DND-41 (cell line): ENCODE results near the gene KLK6.

Source experiments
- ATAC-seq: fragments of 200-7000 bp; cut with Tn5 transposase; 3 replicates; pipeline ENCODE4 v1.9.1; 2021; ENCODE audit warnings: low read depth; ENCODE audit not compliant: insufficient read depth
- DNase-seq: peaks from one replicate; pipeline ENCODE4 v3.0.0-alpha.2; 2020
- H2AFZ ChIP-seq: 2 replicates; pipeline ENCODE4 v1.6.0; 2012; ENCODE audit warnings: low read depth, low read length
- H3K27ac ChIP-seq: 2 replicates; pipeline ENCODE4 v1.5.1; 2012; ENCODE audit warnings: low read length, inconsistent platforms
- H3K27me3 ChIP-seq: fragments of 200-600 bp; sonication (generic); 2 replicates; pipeline ENCODE4 v1.6.0; 2012; ENCODE audit warnings: low read length, mild to moderate bottlenecking, inconsistent platforms; ENCODE audit not compliant: insufficient read depth, poor library complexity
- H3K36me3 ChIP-seq: 2 replicates; pipeline ENCODE4 v1.5.1; 2012; ENCODE audit warnings: low read length, inconsistent platforms; ENCODE audit not compliant: insufficient read depth
- H3K4me1 ChIP-seq: 2 replicates; pipeline ENCODE4 v1.5.1; 2012; ENCODE audit warnings: mild to moderate bottlenecking, low read length; ENCODE audit not compliant: insufficient read depth
- H3K4me2 ChIP-seq: 2 replicates; pipeline ENCODE4 v1.6.0; 2012; ENCODE audit warnings: mild to moderate bottlenecking, moderate library complexity, low read length, inconsistent platforms; ENCODE audit not compliant: insufficient read depth
- H3K4me3 ChIP-seq, 2 experiments: fragments of 200-600 bp in 1 of 2; shearing (Covaris generic) in 1 of 2; 2 replicates each; pipeline ENCODE4 v1.5.1; 2012 to 2016; ENCODE audit warnings: inconsistent platforms in 2 of 2, low read length in 2 of 2, mild to moderate bottlenecking in 2 of 2, low read depth in 1 of 2, moderate library complexity in 1 of 2
- H3K79me2 ChIP-seq: 2 replicates; pipeline ENCODE4 v1.6.0; 2012; ENCODE audit warnings: low read length, inconsistent platforms; ENCODE audit not compliant: insufficient read depth
- H3K9ac ChIP-seq: 2 replicates; pipeline ENCODE4 v1.6.0; 2012; ENCODE audit warnings: low read depth, mild to moderate bottlenecking, inconsistent platforms, low read length, moderate library complexity
- H3K9me3 ChIP-seq: 2 replicates; pipeline ENCODE4 v1.5.1; 2012; ENCODE audit warnings: low read length, moderate library complexity, mild to moderate bottlenecking, inconsistent platforms; ENCODE audit not compliant: insufficient read depth, severe bottlenecking
- H4K20me1 ChIP-seq: 2 replicates; pipeline ENCODE4 v1.6.0; 2012; ENCODE audit warnings: low read length; ENCODE audit not compliant: insufficient read depth
- CTCF ChIP-seq: IDR thresholded peaks from 2 replicates; pipeline ENCODE4 v1.5.1; 2012; ENCODE audit warnings: borderline replicate concordance, low read length, moderate library complexity, mild to moderate bottlenecking; ENCODE audit not compliant: poor library complexity, severe bottlenecking; ENCODE audit errors: extremely low read depth
- EZH2 ChIP-seq: IDR thresholded peaks from 3 replicates; pipeline ENCODE4 v1.6.1; 2012; ENCODE audit warnings: borderline replicate concordance, low read depth, mild to moderate bottlenecking, moderate library complexity, low read length, inconsistent platforms; ENCODE audit not compliant: severe bottlenecking

The KLK6 gene

GRCh38 chr19:50982186-50982585 is 12.8 kb upstream of the KLK6 start:
- Histone ChIP-seq H3K36me3 (no peaks in the 10 kb centered on the region), H3K9ac (no peak overlapping the region), H4K20me1 (no peaks in the 10 kb centered on the region), H3K4me1 (no peaks in the 10 kb centered on the region), H3K4me2 (no peak overlapping the region), H3K27me3 (peaks cover 3% of the 10 kb centered on the region), H2AFZ (no peak overlapping the region), H3K9me3 (no peaks in the 10 kb centered on the region), H3K27ac (no peak overlapping the region), H3K4me3 (no peak overlapping the region), H3K79me2 (no peaks in the 10 kb centered on the region)
- DNase-seq (no peak), ATAC-seq (no peak)
- TF ChIP-seq EZH2 (no peak), CTCF (no peak)

- TF ChIP-seq CTCF, result no peak
- no peak for TF ChIP-seq EZH2
Observed at GRCh38 chr19:50981587-50982146, 12.3 kb upstream of the KLK6 start.

GRCh38 chr19:50980208-50980607 is 10.8 kb upstream of the KLK6 start:
- TF ChIP-seq EZH2 (no peak), CTCF (no peak)
- Histone ChIP-seq H3K4me3 (no peak overlapping the region), H3K4me1 (no peaks in the 10 kb centered on the region), H3K9me3 (no peaks in the 10 kb centered on the region), H3K9ac (no peak overlapping the region), H3K27ac (no peak overlapping the region), H2AFZ (no peak overlapping the region), H3K36me3 (no peaks in the 10 kb centered on the region), H3K27me3 (no peaks in the 10 kb centered on the region), H3K4me2 (no peak overlapping the region), H4K20me1 (no peaks in the 10 kb centered on the region), H3K79me2 (no peaks in the 10 kb centered on the region)
- DNase-seq (no peak), ATAC-seq (no peak)

More at GRCh38 chr19:50981587-50982146, 12.3 kb upstream of the KLK6 start:
- Histone ChIP-seq H3K4me1 (no peaks in the 10 kb centered on the region), H3K9me3 (no peaks in the 10 kb centered on the region), H3K4me2 (no peak overlapping the region), H3K27me3 (no peaks in the 10 kb centered on the region), H3K36me3 (no peaks in the 10 kb centered on the region), H3K9ac (no peak overlapping the region), H3K4me3 (no peak overlapping the region), H4K20me1 (no peaks in the 10 kb centered on the region), H3K79me2 (no peaks in the 10 kb centered on the region), H2AFZ (no peak overlapping the region), H3K27ac (no peak overlapping the region)
- ATAC-seq (no peak), DNase-seq (no peak)

- H3K27me3 ChIP-seq, result no peaks in the 10 kb centered on the region
- H3K4me3 ChIP-seq, result no peak overlapping the region
- TF ChIP-seq EZH2 (no peak), CTCF (no peak)
- DNase-seq (no peak), ATAC-seq (no peak)
- H3K36me3 ChIP-seq, result no peaks in the 10 kb centered on the region
- H3K9ac ChIP-seq, result no peak overlapping the region
- H2AFZ ChIP-seq, result no peak overlapping the region
- no peaks in the 10 kb centered on the region for H3K4me1 ChIP-seq
- no peak overlapping the region for H3K27ac ChIP-seq
- H3K4me2 ChIP-seq, result no peak overlapping the region
- no peaks in the 10 kb centered on the region for H3K9me3 ChIP-seq
- no peaks in the 10 kb centered on the region for H3K79me2 ChIP-seq
- H4K20me1 ChIP-seq, result no peaks in the 10 kb centered on the region
Observed at GRCh38 chr19:50979758-50980157, 10.4 kb upstream of the KLK6 start.
